ENCODE data around the gene TMEM62. TPM values are rescaled to one million over a fixed set of nuclear protein-coding genes. Genes with fewer than 3 reads are reported as not detected.

The TMEM62 gene
- total and polyA plus RNA-seq, 7 donors: 6.3 to 22.8 (median 7.8) TPM

DNA sequence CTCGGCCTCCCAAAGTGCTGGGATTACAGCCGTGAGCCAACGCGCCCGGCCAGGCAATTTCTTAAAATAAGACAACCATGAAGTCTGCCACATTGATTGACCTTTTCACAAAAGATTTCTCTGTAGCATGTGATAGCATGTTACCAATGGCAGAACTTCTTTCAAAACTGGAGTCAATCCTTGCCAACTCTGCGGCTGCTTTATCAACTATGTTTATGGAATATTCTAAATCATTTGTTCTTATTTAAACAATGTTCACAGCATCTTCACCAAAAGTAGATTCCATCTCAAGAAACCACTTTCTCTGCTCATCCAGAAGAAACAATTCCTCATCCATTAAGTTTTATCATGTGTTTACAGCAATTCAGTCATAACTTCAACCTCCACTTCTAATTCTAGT lies 37.0 kb upstream of the TMEM62 start:
- H3K27me3 ChIP-seq (ENCODE audit: insufficient read depth in 3 of 3, low read length in 2 of 3): no peaks in the 10 kb centered on the region
- TF ChIP-seq, protein P1, sequence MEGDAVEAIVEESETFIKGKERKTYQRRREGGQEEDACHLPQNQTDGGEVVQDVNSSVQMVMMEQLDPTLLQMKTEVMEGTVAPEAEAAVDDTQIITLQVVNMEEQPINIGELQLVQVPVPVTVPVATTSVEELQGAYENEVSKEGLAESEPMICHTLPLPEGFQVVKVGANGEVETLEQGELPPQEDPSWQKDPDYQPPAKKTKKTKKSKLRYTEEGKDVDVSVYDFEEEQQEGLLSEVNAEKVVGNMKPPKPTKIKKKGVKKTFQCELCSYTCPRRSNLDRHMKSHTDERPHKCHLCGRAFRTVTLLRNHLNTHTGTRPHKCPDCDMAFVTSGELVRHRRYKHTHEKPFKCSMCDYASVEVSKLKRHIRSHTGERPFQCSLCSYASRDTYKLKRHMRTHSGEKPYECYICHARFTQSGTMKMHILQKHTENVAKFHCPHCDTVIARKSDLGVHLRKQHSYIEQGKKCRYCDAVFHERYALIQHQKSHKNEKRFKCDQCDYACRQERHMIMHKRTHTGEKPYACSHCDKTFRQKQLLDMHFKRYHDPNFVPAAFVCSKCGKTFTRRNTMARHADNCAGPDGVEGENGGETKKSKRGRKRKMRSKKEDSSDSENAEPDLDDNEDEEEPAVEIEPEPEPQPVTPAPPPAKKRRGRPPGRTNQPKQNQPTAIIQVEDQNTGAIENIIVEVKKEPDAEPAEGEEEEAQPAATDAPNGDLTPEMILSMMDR (IDR thresholded peaks at IDR 0.05): no peak
- WGBS, 3 donors: 73 to 93% (median 84%) methylated on average over 6 of the region's 6 CpGs
- no peak for DNase-seq
- no peaks in the 10 kb centered on the region for H3K9me3 ChIP-seq
- no peak overlapping the region for H3K27ac ChIP-seq
- H3K36me3 ChIP-seq (ENCODE audit: insufficient read depth in 1 of 2, low read depth in 1 of 2): peaks cover 0 to 31% of the 10 kb centered on the region in 2 donors
- no peak overlapping the region for H3K4me3 ChIP-seq
- intact Hi-C loops (cut with DNase I): no loop called here
- no peak for ATAC-seq
- peaks cover 28% of the 10 kb centered on the region for H3K4me1 ChIP-seq

DNA sequence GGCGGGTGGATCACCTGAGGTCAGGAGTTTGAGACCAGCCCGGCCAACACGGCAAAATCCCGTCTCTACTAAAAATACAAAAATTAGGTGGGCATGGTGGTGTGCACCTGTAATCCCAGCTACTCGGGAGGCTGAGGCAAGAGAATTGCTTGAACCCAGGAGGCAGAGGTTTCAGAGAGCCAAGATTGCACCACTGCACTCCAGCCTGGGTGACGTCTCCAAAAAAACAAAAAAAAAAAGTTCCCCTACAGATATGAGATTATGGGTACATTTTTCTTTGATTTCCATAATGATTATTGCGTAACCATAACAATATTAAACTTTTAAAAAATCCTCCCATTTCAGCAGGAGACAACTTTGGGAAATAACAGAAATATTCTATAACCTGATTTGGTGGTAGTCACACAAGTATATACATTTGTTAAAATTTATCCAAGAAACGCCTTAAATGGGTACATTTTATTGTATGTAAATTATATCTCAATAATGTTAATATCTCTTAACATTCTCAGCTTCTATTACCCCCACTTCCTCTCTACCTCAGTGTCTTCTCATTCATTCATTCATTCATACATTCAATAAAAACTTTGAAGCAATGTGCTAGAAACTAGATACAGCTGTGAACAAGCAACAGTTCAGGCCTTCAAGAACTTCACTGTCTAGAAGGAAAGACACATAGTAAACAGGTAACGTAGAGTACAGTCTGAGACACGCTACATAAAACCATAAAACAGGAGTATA lies 34.1 kb upstream of the TMEM62 start:
- Histone ChIP-seq H3K4me1 (peaks cover 46% of the 10 kb centered on the region), H3K9me3 (no peaks in the 10 kb centered on the region), H3K36me3 (ENCODE audit: insufficient read depth in 1 of 2, low read depth in 1 of 2) (peaks cover 0 to 31% of the 10 kb centered on the region in 2 donors), H3K27ac (no peak overlapping the region), H3K4me3 (no peak overlapping the region), H3K27me3 (ENCODE audit: insufficient read depth in 3 of 3, low read length in 2 of 3) (no peaks in the 10 kb centered on the region)
- intact Hi-C loops (cut with DNase I): no loop called here
- TF ChIP-seq, protein P1 (IDR thresholded peaks at IDR 0.05): no peak
- DNase-seq: no peak
- no peak for ATAC-seq
- WGBS, 3 donors: 96 to 99% (median 96%) methylated on average over 10 of the region's 10 CpGs

DNA sequence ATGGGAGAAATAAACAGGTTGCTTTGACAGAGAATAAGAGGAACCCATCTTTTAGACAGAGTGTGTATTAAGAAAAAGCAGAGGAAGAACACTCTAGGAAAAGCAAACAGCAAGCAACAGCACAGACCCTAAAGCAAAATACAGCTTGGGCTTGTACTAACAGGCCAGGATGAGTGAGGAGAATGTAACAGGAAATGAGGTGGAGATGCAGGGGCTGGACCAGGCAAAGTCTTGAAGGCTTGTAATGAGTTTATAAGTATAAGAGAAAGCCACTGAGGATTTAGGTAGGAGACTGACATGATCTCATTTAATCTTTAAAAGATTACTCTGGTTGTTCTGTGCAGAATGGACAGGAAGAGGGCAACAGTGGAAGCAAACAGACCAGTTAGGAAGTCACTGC lies 32.4 kb upstream of the TMEM62 start:
- no peaks in the 10 kb centered on the region for H3K27me3 ChIP-seq (ENCODE audit: insufficient read depth in 3 of 3, low read length in 2 of 3)
- peaks cover 45% of the 10 kb centered on the region for H3K4me1 ChIP-seq
- H3K36me3 ChIP-seq (ENCODE audit: insufficient read depth in 1 of 2, low read depth in 1 of 2): peaks cover 0 to 31% of the 10 kb centered on the region in 2 donors
- H3K4me3 ChIP-seq: no peak overlapping the region
- ATAC-seq (no peak), DNase-seq (no peak)
- TF ChIP-seq, protein P1 (IDR thresholded peaks at IDR 0.05): no peak
- no peaks in the 10 kb centered on the region for H3K9me3 ChIP-seq
- peak overlapping the region; percentile 94 for H3K27ac ChIP-seq
- intact Hi-C loops (cut with DNase I): loop anchor here in 1 of 2 donors (10.0 kb wide), 1 partner anchor 224 kb away; no protein-coding TSS in a partner anchor

DNA sequence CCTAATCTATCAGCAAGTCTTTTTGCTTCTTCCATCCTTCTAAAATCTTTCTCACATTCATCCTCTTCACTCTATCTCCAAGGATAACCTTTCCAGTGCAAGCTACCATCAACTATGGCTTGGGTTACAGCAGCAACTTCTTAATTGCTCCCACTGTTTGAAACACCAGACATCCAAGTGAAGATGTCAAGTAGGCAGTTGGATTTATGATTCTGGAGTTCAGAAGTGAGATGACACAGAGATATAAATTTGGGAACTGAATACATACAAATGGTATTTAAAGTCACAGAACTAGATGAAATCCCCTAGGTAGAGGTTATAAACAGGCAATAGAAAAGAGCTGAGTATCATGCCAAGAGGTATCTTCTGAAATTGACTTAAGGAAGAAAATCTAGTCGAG lies 31.2 kb upstream of the TMEM62 start:
- WGBS, 3 donors: 41 to 88% (median 41%) methylated on average over 1 of the region's 1 CpG
- peaks cover 46% of the 10 kb centered on the region for H3K4me1 ChIP-seq
- no peaks in the 10 kb centered on the region for H3K27me3 ChIP-seq (ENCODE audit: insufficient read depth in 3 of 3, low read length in 2 of 3)
- peaks cover 0 to 24% of the 10 kb centered on the region in 2 donors for H3K36me3 ChIP-seq (ENCODE audit: insufficient read depth in 1 of 2, low read depth in 1 of 2)
- H3K27ac ChIP-seq: peak overlapping the region; percentile 94
- intact Hi-C loops (cut with DNase I): loop anchor here in 1 of 2 donors (10.0 kb wide), 1 partner anchor 223 kb away; no protein-coding TSS in a partner anchor
- ATAC-seq (peak; percentile 45 to 73 (median 68)), DNase-seq (no peak)
- H3K9me3 ChIP-seq: no peaks in the 10 kb centered on the region
- peak overlapping the region; percentile 16 for H3K4me3 ChIP-seq
- TF ChIP-seq, protein P1 (IDR thresholded peaks at IDR 0.05): no peak
